Measurements from ENCODE around the gene ATP6V1C2.

Gene ATP6V1C2

DNA sequence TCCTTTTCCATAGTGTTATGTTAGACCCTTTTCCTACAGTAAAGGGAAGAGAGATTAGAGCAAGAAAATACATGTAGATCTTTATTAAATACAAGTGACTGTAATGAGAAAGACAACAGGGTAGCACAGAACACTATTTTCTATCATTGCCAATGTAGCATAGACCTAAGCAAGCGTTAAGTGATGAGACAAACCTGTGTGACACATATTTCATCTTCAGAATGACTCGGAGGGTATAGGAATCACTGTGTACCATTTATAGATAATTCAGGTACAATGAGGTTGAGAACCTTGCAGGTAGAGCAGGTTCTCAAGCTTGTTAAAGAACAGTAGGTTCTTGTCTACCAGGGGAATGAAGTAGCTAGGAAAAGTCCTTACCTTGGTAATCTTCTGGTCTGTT lies 75.3 kb downstream of the ATP6V1C2 start:
- no peak overlapping the region for H3K4me3 ChIP-seq (ENCODE audit: low read length)
- peaks cover 93% of the 10 kb centered on the region for H3K36me3 ChIP-seq (ENCODE audit: control insufficient read depth, low read length)
- H3K27me3 ChIP-seq (ENCODE audit: control insufficient read depth, low read length) = no peaks in the 10 kb centered on the region
- H3K4me1 ChIP-seq (ENCODE audit: control insufficient read depth, low read length) = peaks cover 19% of the 10 kb centered on the region
- H3K79me2 ChIP-seq (ENCODE audit: control insufficient read depth, low read length) = peaks cover 77% of the 10 kb centered on the region
- no peaks in the 10 kb centered on the region for H3K9me3 ChIP-seq (ENCODE audit: control insufficient read depth, insufficient read depth, low read length)
- no peak overlapping the region for H3K4me2 ChIP-seq (ENCODE audit: low read length)
- TF ChIP-seq, protein P1, sequence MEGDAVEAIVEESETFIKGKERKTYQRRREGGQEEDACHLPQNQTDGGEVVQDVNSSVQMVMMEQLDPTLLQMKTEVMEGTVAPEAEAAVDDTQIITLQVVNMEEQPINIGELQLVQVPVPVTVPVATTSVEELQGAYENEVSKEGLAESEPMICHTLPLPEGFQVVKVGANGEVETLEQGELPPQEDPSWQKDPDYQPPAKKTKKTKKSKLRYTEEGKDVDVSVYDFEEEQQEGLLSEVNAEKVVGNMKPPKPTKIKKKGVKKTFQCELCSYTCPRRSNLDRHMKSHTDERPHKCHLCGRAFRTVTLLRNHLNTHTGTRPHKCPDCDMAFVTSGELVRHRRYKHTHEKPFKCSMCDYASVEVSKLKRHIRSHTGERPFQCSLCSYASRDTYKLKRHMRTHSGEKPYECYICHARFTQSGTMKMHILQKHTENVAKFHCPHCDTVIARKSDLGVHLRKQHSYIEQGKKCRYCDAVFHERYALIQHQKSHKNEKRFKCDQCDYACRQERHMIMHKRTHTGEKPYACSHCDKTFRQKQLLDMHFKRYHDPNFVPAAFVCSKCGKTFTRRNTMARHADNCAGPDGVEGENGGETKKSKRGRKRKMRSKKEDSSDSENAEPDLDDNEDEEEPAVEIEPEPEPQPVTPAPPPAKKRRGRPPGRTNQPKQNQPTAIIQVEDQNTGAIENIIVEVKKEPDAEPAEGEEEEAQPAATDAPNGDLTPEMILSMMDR (IDR thresholded peaks at IDR 0.05; ENCODE audit: low read depth, low read length, poor library complexity, severe bottlenecking) = no peak
- TF ChIP-seq EZH2phosphoT487 (IDR thresholded peaks at IDR 0.05; ENCODE audit: borderline replicate concordance, low read length) = no peak
- peaks cover 6% of the 10 kb centered on the region; the same call in 1 of the 2 replicates for H3F3A ChIP-seq (ENCODE audit: control insufficient read depth, insufficient read depth)
- H4K20me1 ChIP-seq (ENCODE audit: control insufficient read depth, insufficient read depth, low read depth, low read length) = peaks cover 22% of the 10 kb centered on the region; the same call in 1 of the 2 replicates
- no peak overlapping the region for H3K27ac ChIP-seq (ENCODE audit: low read depth, low read length)
- no peaks in the 10 kb centered on the region for H3K9me2 ChIP-seq (replicated peaks; ENCODE audit: control insufficient read depth, low read length)

DNA sequence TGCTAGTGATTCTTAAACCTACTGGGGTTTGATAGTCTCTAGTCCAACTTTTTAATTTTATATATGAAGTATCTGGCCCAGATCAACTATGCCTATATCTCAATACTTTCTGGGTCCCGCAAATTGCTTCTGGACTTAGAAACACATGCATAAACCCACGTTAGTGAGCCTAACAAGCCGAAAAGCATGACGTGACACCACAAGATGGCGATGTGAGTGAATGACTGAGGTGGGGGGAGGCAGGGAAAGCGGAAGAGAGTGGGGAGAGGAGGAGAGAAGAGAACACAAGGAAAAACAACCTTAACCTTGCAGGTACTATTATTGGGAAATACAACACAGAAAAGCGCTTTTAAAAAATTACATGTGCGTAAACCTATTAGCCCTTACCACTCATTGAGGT lies 77.4 kb downstream of the ATP6V1C2 start:
- no peak overlapping the region for H3K27ac ChIP-seq (ENCODE audit: low read depth, low read length)
- TF ChIP-seq EZH2phosphoT487 (IDR thresholded peaks at IDR 0.05; ENCODE audit: borderline replicate concordance, low read length) = no peak
- TF ChIP-seq, protein P1 (IDR thresholded peaks at IDR 0.05; ENCODE audit: low read depth, low read length, poor library complexity, severe bottlenecking) = no peak
- peaks cover 9% of the 10 kb centered on the region for H3F3A ChIP-seq (ENCODE audit: control insufficient read depth, insufficient read depth)
- H3K4me2 ChIP-seq (ENCODE audit: low read length) = no peak overlapping the region
- H4K20me1 ChIP-seq (ENCODE audit: control insufficient read depth, insufficient read depth, low read depth, low read length) = peaks cover 23% of the 10 kb centered on the region
- no peak overlapping the region for H3K4me3 ChIP-seq (ENCODE audit: low read length)
- peaks cover 37% of the 10 kb centered on the region for H3K4me1 ChIP-seq (ENCODE audit: control insufficient read depth, low read length)
- no peaks in the 10 kb centered on the region for H3K27me3 ChIP-seq (ENCODE audit: control insufficient read depth, low read length)
- H3K36me3 ChIP-seq (ENCODE audit: control insufficient read depth, low read length) = peaks cover 90% of the 10 kb centered on the region
- H3K79me2 ChIP-seq (ENCODE audit: control insufficient read depth, low read length) = peaks cover 86% of the 10 kb centered on the region
- no peaks in the 10 kb centered on the region for H3K9me3 ChIP-seq (ENCODE audit: control insufficient read depth, insufficient read depth, low read length)
- H3K9me2 ChIP-seq (replicated peaks; ENCODE audit: control insufficient read depth, low read length) = no peaks in the 10 kb centered on the region

DNA sequence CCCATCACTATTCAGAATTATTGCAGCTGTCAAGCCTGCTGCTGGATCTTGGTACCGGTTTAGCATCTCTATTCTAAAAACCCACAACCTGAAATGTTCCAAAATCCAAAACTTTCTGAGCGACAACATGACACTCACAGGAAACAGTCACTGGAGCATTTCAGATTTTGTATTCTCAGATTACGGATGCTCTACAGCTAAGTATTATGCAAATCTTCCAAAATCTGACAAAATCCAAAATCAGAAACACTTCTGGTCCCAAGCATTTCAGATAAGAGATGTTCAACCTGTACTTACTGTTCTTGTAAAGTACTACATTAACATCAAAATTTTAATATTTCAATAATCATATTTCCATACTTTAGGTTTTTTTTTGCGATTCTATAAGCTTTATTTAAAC lies 78.7 kb downstream of the ATP6V1C2 start:
- Histone ChIP-seq H3F3A (ENCODE audit: control insufficient read depth, insufficient read depth) (peaks cover 9% of the 10 kb centered on the region), H3K4me1 (ENCODE audit: control insufficient read depth, low read length) (peaks cover 38% of the 10 kb centered on the region), H3K27me3 (ENCODE audit: control insufficient read depth, low read length) (no peaks in the 10 kb centered on the region), H3K4me2 (ENCODE audit: low read length) (no peak overlapping the region), H3K27ac (ENCODE audit: low read depth, low read length) (no peak overlapping the region), H3K36me3 (ENCODE audit: control insufficient read depth, low read length) (peaks cover 83% of the 10 kb centered on the region), H3K4me3 (ENCODE audit: low read length) (no peak overlapping the region), H3K9me3 (ENCODE audit: control insufficient read depth, insufficient read depth, low read length) (no peaks in the 10 kb centered on the region), H3K9me2 (replicated peaks; ENCODE audit: control insufficient read depth, low read length) (no peaks in the 10 kb centered on the region), H4K20me1 (ENCODE audit: control insufficient read depth, insufficient read depth, low read depth, low read length) (peaks cover 23% of the 10 kb centered on the region), H3K79me2 (ENCODE audit: control insufficient read depth, low read length) (peaks cover 89% of the 10 kb centered on the region)
- TF ChIP-seq EZH2phosphoT487 (IDR thresholded peaks at IDR 0.05; ENCODE audit: borderline replicate concordance, low read length) = no peak
- TF ChIP-seq, protein P1 (IDR thresholded peaks at IDR 0.05; ENCODE audit: low read depth, low read length, poor library complexity, severe bottlenecking) = no peak

All from DOHH2 (cell line).